Activated naive CD8-positive, alpha-beta T cell (primary cell): ENCODE measurements around the gene METTL13.
A peak's percentile ranks its signal among the peaks of the same experiment; 100 is the strongest.

Experiments used
- H3K27ac Mint-ChIP-seq: one replicate; pipeline ENCODE4 v1.8.0; 2021; ENCODE audit warnings: mixed read lengths
- H3K27me3 Mint-ChIP-seq: one replicate; pipeline ENCODE4 v1.8.0; 2021; ENCODE audit warnings: mixed read lengths
- H3K36me3 Mint-ChIP-seq: one replicate; pipeline ENCODE4 v1.8.0; 2021; ENCODE audit warnings: mixed read lengths
- H3K4me1 Mint-ChIP-seq: one replicate; pipeline ENCODE4 v1.8.0; 2021; ENCODE audit warnings: low read depth, mixed read lengths
- H3K4me3 Mint-ChIP-seq: one replicate; pipeline ENCODE4 v1.8.0; 2021; ENCODE audit warnings: mild to moderate bottlenecking, mixed read lengths
- H3K9me3 Mint-ChIP-seq: one replicate; pipeline ENCODE4 v1.8.0; 2021; ENCODE audit warnings: low read depth, mixed read lengths

METTL13 gene, protein sequence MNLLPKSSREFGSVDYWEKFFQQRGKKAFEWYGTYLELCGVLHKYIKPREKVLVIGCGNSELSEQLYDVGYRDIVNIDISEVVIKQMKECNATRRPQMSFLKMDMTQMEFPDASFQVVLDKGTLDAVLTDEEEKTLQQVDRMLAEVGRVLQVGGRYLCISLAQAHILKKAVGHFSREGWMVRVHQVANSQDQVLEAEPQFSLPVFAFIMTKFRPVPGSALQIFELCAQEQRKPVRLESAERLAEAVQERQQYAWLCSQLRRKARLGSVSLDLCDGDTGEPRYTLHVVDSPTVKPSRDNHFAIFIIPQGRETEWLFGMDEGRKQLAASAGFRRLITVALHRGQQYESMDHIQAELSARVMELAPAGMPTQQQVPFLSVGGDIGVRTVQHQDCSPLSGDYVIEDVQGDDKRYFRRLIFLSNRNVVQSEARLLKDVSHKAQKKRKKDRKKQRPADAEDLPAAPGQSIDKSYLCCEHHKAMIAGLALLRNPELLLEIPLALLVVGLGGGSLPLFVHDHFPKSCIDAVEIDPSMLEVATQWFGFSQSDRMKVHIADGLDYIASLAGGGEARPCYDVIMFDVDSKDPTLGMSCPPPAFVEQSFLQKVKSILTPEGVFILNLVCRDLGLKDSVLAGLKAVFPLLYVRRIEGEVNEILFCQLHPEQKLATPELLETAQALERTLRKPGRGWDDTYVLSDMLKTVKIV

DNA sequence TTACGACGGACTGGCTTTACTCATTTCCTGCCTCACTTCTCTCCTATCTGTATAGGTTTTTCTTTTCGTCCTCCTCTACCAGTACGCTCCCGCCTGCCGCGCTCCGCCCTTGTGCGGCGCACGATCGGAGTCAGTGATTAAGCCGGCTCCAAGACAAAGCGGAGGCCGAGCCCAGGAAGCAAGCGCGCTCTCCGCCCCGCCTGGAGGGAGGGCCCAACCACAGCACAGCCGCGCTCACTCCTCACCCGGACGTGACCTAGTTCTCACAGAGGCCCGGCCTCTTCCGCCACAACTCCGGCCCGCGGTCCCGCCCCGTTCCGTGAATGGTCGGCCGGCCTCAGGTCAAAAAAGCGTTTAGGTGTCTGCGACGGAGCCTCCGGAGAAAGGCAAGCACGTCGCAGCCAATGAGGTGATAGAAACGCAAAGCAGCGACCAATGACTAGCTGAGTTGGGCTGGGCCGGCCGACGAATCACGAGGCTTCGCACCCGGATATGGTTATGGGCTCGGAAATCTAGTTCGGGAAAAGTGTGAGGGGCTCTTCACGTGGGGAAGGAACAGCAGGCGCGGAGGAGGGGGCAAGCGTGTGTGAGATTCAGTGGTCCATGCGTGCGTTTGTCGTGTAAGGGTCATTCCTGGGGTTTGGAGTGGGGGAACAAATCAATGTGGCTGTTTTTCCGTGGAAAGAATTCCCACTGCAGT, at the start of gene METTL13:
METTL13 (plus strand) TSS at position 485 of the 700 bp plus-strand sequence. CDS start 308 bp downstream, outside the sequence.
- Mint-ChIP-seq H3K4me3 (peak within 1 kb of the TSS; percentile 100), H3K27me3 (no peaks in the 10 kb centered on the region), H3K4me1 (peaks cover 44% of the 10 kb centered on the region), H3K9me3 (no peaks in the 10 kb centered on the region), H3K27ac (peak within 1 kb of the TSS; percentile 98), H3K36me3 (peaks cover 10% of the 10 kb centered on the region)

DNA sequence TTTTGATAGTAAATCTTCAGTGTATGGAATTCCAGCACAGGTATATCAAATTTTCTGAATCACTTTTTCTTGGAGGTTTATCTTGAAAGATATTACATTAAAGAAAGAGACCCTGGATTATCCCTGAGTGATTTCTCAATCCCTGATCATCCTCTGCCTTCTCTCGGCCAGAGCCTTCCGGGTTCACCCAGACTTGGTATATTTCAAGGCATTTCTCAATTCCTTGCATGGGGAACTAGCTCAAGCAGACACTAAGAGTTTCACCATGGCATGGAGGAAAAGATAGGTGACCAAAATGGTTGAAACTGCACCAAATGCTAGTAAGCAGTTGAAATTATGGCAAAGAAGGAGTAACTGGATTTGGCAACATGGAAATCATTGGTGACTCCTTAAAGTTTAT, 45.3 kb upstream of the METTL13 start:
- Mint-ChIP-seq H3K4me1 (peaks cover 52% of the 10 kb centered on the region), H3K9me3 (no peaks in the 10 kb centered on the region), H3K27me3 (no peaks in the 10 kb centered on the region), H3K36me3 (peaks cover 18% of the 10 kb centered on the region), H3K27ac (peak overlapping the region; percentile 6), H3K4me3 (no peak overlapping the region)

DNA sequence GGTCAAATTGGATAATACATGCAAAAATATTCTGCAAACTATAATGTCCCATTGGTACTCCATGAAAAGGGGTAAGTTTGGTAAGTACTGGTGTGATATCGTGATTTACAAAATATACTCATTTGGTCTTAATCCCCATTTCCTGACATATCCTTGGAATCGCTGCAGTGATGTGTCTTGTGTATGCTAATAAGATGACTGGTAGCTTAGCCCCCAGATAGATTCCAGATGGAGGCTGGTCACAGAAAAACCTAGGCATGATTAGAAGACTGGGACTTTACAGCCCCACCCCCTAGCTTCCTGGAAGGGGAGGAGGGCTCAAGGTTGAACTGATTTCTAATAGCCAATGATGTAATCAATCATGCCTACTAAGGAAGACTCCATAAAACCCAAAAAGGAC, 42.5 kb upstream of the METTL13 start:
- H3K27ac Mint-ChIP-seq = peak overlapping the region; percentile 99
- no peaks in the 10 kb centered on the region for H3K9me3 Mint-ChIP-seq
- H3K4me3 Mint-ChIP-seq = peak overlapping the region; percentile 99
- H3K36me3 Mint-ChIP-seq = peaks cover 14% of the 10 kb centered on the region
- H3K4me1 Mint-ChIP-seq = peaks cover 63% of the 10 kb centered on the region
- no peaks in the 10 kb centered on the region for H3K27me3 Mint-ChIP-seq

DNA sequence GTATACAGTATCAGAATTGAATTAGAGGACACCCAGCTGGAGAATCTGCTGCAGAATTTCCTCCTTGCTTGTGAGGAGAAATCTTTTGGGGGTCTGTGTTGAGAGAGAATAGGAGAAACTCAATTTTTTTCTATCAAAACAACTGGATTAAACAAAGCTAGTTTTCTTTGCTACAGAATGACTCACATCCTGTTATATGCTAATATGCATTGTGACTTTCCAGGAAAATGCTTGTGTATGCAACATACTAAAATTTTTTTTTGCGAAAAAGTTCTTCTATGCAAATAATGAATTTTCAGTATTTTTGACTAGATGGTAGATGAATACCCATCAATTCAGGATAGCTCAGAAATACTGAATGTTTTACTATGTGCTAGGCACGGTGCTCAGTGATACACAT, 41.8 kb upstream of the METTL13 start:
- peaks cover 65% of the 10 kb centered on the region for H3K4me1 Mint-ChIP-seq
- peak overlapping the region; percentile 99 for H3K27ac Mint-ChIP-seq
- peak overlapping the region; percentile 99 for H3K4me3 Mint-ChIP-seq
- H3K9me3 Mint-ChIP-seq = no peaks in the 10 kb centered on the region
- H3K27me3 Mint-ChIP-seq = no peaks in the 10 kb centered on the region
- peaks cover 11% of the 10 kb centered on the region for H3K36me3 Mint-ChIP-seq

DNA sequence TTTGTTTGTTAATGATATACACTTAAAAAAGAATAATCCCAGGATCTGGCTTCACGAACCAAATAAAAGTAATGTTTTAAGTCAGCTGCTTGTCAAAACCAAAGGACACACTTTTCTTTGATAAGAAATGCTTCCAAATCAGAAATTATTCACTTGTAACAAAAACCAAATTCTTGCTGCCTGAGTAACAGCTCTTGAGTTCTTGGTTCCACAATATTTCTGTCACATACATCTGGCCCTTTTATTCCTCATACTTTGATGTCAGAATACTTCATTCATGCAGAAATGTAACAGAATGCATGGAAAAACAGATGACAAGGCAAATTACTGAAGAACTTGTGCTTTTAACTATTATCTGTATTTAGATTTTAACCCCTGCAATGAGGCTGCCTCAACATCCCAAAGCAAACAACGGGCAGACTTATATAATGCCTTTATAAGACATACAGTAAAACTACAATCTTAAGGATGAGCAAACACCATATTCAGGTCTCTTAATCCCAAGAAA, 41.0 kb upstream of the METTL13 start:
- Mint-ChIP-seq H3K36me3 (peaks cover 9% of the 10 kb centered on the region), H3K27me3 (no peaks in the 10 kb centered on the region), H3K4me3 (peak overlapping the region; percentile 99), H3K4me1 (peaks cover 63% of the 10 kb centered on the region), H3K9me3 (no peaks in the 10 kb centered on the region), H3K27ac (peak overlapping the region; percentile 99)

DNA sequence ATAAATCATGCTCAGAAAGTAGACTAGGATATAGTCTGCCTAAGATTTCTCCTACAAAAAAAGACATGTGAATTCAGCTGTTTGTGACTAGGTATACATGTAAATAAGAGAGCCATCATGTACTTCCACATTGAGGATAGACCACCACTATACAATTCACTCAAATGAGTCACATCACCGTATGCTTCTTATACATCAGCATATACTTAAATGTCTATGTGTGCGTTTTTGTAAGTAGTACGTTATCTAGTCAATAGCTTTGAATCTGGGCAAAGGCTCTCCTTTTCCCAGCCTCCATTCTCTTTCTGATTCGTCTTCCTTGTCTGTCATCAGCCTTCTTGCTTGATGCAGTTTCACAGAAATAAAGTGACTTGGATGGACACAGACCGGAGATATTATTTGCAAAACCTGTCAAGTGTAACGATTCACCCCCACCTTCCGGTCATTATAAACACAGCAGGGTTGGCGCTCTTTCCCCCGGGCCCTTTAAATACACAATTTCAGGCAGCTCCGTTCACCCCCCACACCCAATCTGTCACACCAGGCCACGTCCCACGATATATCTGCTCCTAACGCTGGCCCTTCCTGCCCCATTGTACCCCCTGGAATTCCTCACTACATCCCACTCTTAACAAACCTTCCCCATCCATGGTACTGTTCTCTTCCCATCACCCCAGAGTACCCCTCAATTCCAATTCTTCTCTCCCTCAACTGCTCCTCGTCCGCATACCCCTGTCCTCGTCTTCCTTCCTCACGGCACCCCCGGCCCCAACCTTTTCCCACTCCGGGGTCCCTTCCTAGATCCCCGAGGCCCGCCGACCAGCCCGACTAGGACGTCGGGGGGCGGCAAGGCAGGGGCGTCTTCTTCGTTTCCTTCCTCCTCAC, 40.2 kb upstream of the METTL13 start:
- no peaks in the 10 kb centered on the region for H3K27me3 Mint-ChIP-seq
- peaks cover 8% of the 10 kb centered on the region for H3K36me3 Mint-ChIP-seq
- no peaks in the 10 kb centered on the region for H3K9me3 Mint-ChIP-seq
- peak overlapping the region; percentile 99 for H3K4me3 Mint-ChIP-seq
- H3K4me1 Mint-ChIP-seq = peaks cover 61% of the 10 kb centered on the region
- H3K27ac Mint-ChIP-seq = peak overlapping the region; percentile 99

DNA sequence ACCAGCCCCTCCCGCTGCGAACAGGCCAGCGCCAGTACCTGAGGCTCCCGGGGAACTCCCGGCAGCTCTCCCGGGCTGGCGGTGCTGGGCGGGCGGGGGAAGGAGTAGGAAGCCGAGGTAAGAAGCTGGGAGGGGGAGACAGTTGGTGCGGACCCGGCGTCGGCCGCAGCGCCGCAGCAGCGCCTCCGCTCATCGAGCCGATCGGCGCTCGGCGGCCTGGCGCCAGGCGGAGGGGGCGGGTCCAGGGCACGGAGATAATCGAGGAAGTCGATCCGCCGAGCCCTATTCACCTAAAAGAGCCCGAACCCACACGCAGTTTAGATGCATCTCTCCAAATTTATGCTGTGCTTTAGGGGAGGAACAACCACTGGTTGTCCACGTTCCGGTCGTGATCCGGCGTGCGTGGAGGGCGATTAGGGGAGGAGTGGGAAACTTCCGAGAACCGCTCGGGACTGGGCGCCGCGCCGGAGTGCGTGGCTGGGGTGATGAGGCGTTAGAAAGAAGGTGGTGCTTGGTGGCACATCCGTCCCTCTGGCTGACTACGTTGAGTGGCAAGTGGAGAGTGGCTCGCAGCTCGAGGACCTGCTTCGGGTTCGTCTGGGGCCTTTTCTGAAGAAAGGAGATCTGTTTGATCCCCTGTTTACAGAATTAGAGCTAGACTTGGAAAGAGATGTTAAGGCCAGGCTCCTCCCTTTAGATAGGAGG, 39.4 kb upstream of the METTL13 start, which contains the start of gene VAMP4:
VAMP4 (minus strand) TSS at position 194 of the 705 bp plus-strand sequence. CDS start 3,651 bp downstream, outside the sequence.
- Mint-ChIP-seq H3K4me3 (peak within 1 kb of the TSS; percentile 99), H3K27ac (peak within 1 kb of the TSS; percentile 99), H3K36me3 (peaks cover 7% of the 10 kb centered on the region), H3K4me1 (peaks cover 59% of the 10 kb centered on the region), H3K9me3 (no peaks in the 10 kb centered on the region), H3K27me3 (no peaks in the 10 kb centered on the region)

DNA sequence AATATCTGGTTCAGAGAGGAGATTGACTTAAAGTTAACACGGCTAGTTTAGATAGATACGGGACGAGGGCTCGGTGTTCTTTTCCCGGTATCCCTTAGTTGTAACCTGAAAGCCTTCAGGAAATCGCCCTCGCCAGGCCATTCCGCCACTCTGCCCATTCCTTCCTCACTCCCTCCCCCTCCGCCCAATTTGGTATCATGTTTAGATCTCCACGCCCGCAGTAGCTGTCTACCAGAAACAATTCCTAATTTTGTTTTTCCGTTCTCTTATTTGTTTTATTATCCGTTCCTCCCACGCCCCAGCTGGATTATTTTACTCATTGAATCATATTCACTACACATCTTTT, 38.9 kb upstream of the METTL13 start:
- peaks cover 58% of the 10 kb centered on the region for H3K4me1 Mint-ChIP-seq

DNA sequence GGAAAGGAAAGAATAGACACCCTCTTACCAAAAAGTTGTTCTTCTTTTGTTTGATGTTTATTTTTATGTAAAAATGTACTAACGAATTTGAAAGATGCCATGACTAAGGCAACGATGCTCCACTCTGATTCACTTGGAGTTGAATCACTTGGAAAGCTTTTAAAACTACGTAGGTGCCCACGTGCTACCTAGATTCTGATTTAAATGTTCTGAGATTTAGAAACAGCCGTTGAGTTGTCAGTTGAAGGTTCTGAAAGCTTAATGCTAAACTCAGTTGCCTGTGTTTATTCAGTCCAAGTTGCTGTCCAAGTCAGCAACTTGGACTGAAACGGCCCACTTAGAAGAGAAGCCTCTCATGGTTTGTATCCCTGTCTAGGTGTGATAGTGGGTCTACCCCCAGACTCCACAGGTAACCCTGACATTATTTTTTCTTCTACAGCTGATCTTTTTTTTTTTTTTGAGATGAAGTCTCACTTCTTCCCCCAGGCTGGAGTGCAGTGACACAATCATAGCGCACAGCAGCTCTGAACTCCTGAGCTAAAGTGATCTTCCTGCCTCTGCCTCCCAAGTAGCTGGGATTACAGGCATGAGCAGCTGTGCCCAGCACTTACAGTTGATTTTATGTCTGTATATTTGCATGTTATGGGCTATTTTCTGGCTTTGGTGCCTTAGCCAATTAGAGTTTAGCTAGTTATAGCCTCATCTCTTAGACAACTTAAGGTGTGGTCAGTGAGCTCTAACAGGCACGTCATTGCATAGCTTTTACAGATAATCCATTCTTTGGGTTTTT, 38.2 kb upstream of the METTL13 start:
- Mint-ChIP-seq H3K4me1 (peaks cover 56% of the 10 kb centered on the region), H3K27me3 (no peaks in the 10 kb centered on the region), H3K9me3 (no peaks in the 10 kb centered on the region), H3K4me3 (peak overlapping the region; percentile 99), H3K36me3 (peaks cover 5% of the 10 kb centered on the region), H3K27ac (peak overlapping the region; percentile 99)

More for the DNA sequence above, 38.9 kb upstream of the METTL13 start:
- Mint-ChIP-seq H3K9me3 (no peaks in the 10 kb centered on the region), H3K36me3 (peaks cover 6% of the 10 kb centered on the region), H3K27ac (peak overlapping the region; percentile 99), H3K27me3 (no peaks in the 10 kb centered on the region), H3K4me3 (peak overlapping the region; percentile 99)

DNA sequence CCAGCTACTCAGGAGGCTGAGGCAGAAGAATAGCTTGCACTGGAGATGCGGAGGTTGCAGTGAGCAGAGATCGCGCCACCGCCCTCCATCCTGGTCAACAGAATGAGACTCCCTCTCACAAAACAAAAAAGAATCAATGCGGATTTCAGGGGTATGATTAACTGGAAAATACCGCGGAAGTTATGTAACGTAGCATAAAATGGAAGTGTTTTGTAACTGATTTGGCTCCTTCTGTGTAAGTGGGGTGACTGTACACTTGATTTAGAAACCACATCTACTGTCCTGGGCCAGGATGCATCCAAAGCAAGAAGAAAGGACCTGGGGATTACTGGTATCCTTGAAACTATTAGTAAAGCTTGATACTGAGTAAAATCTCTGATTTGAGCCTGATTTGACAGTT, 36.5 kb upstream of the METTL13 start:
- no peaks in the 10 kb centered on the region for H3K27me3 Mint-ChIP-seq
- H3K27ac Mint-ChIP-seq = no peak overlapping the region
- no peak overlapping the region for H3K4me3 Mint-ChIP-seq
- no peaks in the 10 kb centered on the region for H3K36me3 Mint-ChIP-seq
- H3K9me3 Mint-ChIP-seq = no peaks in the 10 kb centered on the region
- peaks cover 39% of the 10 kb centered on the region for H3K4me1 Mint-ChIP-seq

DNA sequence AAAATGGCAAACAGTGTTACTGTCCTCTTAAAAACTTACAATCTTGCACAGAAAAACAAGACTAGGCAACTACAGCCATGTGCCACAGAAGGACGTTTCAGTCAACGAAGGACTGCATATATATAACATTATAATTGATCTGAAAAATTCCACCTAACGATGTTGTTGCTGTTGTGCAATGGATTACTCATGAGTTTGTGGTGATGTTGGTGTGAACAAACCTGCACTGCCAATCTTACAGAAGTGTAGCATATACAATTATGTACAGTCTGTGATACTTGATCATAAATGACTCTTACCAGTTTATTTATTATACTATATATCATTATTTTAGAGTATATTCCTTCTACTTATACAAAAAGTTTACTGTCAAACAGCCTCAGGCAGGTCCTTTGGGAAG, 32.8 kb upstream of the METTL13 start:
- no peaks in the 10 kb centered on the region for H3K36me3 Mint-ChIP-seq
- no peak overlapping the region for H3K4me3 Mint-ChIP-seq
- H3K4me1 Mint-ChIP-seq = peaks cover 8% of the 10 kb centered on the region
- no peaks in the 10 kb centered on the region for H3K9me3 Mint-ChIP-seq
- H3K27ac Mint-ChIP-seq = no peak overlapping the region
- no peaks in the 10 kb centered on the region for H3K27me3 Mint-ChIP-seq

DNA sequence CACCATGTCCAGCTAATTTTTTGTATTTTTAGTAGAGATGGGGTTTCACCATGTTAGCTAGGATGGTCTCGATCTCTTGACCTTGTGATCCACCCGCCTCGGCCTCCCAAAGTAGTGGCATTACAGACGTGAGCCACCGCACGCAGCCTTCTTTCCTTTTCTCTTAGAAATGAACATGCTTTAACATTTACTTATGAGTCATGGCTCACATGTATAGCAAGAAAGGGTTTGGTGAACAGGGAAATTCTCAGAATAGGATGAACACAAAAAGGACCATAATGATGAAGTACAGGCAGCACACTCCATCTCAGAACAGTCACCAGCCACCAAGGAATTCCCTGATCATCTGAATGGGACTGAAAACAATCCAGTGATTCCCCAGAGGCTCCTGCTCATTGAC, 30.2 kb upstream of the METTL13 start:
- H3K4me3 Mint-ChIP-seq = no peak overlapping the region
- H3K27me3 Mint-ChIP-seq = no peaks in the 10 kb centered on the region
- no peaks in the 10 kb centered on the region for H3K4me1 Mint-ChIP-seq
- no peaks in the 10 kb centered on the region for H3K9me3 Mint-ChIP-seq
- H3K27ac Mint-ChIP-seq = no peak overlapping the region
- H3K36me3 Mint-ChIP-seq = no peaks in the 10 kb centered on the region

DNA sequence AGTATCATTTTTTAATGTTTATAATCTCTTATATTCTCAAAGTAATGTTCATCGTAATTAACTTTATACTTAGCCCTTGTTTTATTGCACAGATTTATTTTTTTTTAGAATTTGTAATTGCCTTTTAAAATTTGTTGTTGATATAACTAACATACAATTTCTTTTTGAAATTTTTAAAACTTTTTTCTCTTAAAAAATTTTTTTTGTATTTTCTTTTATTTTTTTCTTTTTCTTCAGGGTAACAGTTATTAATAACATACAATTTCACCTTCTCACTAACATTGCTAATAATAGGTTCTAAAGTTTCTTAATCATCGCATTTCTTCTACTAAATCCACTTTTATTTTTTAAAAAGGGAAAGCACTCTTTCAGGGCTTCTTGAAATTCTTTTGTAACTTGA, 28.3 kb upstream of the METTL13 start:
- H3K27ac Mint-ChIP-seq = no peak overlapping the region
- no peaks in the 10 kb centered on the region for H3K4me1 Mint-ChIP-seq
- H3K36me3 Mint-ChIP-seq = no peaks in the 10 kb centered on the region
- H3K4me3 Mint-ChIP-seq = no peak overlapping the region
- peaks cover 2% of the 10 kb centered on the region for H3K27me3 Mint-ChIP-seq
- H3K9me3 Mint-ChIP-seq = no peaks in the 10 kb centered on the region
